ENCODE data around the gene CASP6.

GRCh38 chr4:109746728-109747127, 43.5 kb upstream of the CASP6 start:
- no peak for TF ChIP-seq CTCF (IDR thresholded peaks at IDR 0.05)
- no peak for TF ChIP-seq POLR2A (IDR thresholded peaks at IDR 0.05; ENCODE audit: low read depth)
- no peak for TF ChIP-seq EP300 (IDR thresholded peaks at IDR 0.05)
- TF ChIP-seq POLR2AphosphoS5 (IDR thresholded peaks at IDR 0.05) = no peak

Measured in esophagus muscularis mucosa (tissue), 4 donors.